Mesothelial cell of epicardium (in vitro differentiated cells): ENCODE results near the gene YLPM1. TPM values are rescaled to one million over a fixed set of nuclear protein-coding genes. Genes with fewer than 3 reads are reported as not detected.
A peak's percentile ranks its signal among the peaks of the same experiment; 100 is the strongest.
"Not testable (repeated sequence)": the region's sequence is repeated elsewhere in the genome, so short reads cannot be mapped to it uniquely, and the experiment has no call there.

Source experiments
- DNase-seq, 2 experiments: peaks; one replicate each; pipeline ENCODE4 v3.0.0; 2021; ENCODE audit warnings: low spot score in 2 of 2; ENCODE audit not compliant: unreplicated experiment in 2 of 2
- H3K27ac Mint-ChIP-seq: 2 replicates; pipeline ENCODE4 v1.8.0; 2021; ENCODE audit warnings: mixed read lengths
- H3K27me3 Mint-ChIP-seq: 2 replicates; pipeline ENCODE4 v1.8.0; 2021; ENCODE audit warnings: low read depth, mixed read lengths
- H3K36me3 Mint-ChIP-seq: 2 replicates; pipeline ENCODE4 v1.8.0; 2021; ENCODE audit warnings: mixed read lengths
- H3K4me1 Mint-ChIP-seq: 2 replicates; pipeline ENCODE4 v1.8.0; 2021; ENCODE audit warnings: mixed read lengths
- H3K4me3 Mint-ChIP-seq: 2 replicates; pipeline ENCODE4 v1.8.0; 2021; ENCODE audit warnings: mild to moderate bottlenecking, moderate library complexity, mixed read lengths
- H3K9me3 Mint-ChIP-seq: 2 replicates; pipeline ENCODE4 v1.8.0; 2021; ENCODE audit warnings: mixed read lengths
- total RNA-seq: library from RNA; stranded (reverse); gene quantifications from 3 replicates; pipeline ENCODE4 v1.2.1, GENCODE V29; 2021
- TF ChIP-seq, protein P1 (sequence below): fragments of 200-600 bp; sonication (generic); IDR thresholded peaks from one replicate; pipeline ENCODE4 v1.5.0; 2021; ENCODE audit warnings: antibody characterized with exemption; ENCODE audit not compliant: unreplicated experiment

The YLPM1 gene
- total RNA-seq, 1 donor from 2014 or later = 135 TPM

GRCh38 chr14:74754157-74754556 lies 9.0 kb upstream of the YLPM1 start:
- Mint-ChIP-seq H3K27me3 (peaks cover 4% of the 10 kb centered on the region), H3K27ac (no peak overlapping the region), H3K4me1 (no peaks in the 10 kb centered on the region), H3K9me3 (peaks cover 16% of the 10 kb centered on the region), H3K36me3 (peaks cover 4% of the 10 kb centered on the region), H3K4me3 (no peak overlapping the region)
- DNase-seq = no peak
- TF ChIP-seq, protein P1, sequence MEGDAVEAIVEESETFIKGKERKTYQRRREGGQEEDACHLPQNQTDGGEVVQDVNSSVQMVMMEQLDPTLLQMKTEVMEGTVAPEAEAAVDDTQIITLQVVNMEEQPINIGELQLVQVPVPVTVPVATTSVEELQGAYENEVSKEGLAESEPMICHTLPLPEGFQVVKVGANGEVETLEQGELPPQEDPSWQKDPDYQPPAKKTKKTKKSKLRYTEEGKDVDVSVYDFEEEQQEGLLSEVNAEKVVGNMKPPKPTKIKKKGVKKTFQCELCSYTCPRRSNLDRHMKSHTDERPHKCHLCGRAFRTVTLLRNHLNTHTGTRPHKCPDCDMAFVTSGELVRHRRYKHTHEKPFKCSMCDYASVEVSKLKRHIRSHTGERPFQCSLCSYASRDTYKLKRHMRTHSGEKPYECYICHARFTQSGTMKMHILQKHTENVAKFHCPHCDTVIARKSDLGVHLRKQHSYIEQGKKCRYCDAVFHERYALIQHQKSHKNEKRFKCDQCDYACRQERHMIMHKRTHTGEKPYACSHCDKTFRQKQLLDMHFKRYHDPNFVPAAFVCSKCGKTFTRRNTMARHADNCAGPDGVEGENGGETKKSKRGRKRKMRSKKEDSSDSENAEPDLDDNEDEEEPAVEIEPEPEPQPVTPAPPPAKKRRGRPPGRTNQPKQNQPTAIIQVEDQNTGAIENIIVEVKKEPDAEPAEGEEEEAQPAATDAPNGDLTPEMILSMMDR = no peak

- no peak for DNase-seq
- Mint-ChIP-seq H3K4me3 (no peak overlapping the region), H3K4me1 (no peaks in the 10 kb centered on the region), H3K36me3 (peaks cover 4% of the 10 kb centered on the region), H3K27me3 (peaks cover 5% of the 10 kb centered on the region), H3K27ac (no peak overlapping the region), H3K9me3 (peaks cover 16% of the 10 kb centered on the region)
- TF ChIP-seq, protein P1 = no peak
These were observed 8.2 kb upstream of the YLPM1 start for GRCh38 chr14:74754899-74755298.

DNA sequence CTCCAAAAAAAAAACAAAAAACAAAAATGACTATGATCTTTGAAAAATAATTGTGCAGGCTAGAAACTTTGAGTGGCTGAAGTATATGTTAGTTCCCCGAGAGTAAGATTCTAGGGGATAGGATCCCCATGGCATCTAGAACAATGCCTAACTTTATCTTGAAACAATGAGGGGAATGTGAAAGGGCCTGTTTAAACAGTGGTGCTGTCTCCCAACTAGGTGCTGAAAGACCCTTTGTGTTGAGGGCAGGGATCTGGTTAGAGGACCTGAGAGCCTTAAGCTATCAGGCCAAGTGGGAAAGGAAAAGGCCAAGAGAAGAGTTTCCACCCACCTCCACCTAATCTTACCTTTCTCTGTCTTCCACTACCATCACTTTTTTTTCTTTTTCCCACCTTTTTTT lies 6.8 kb upstream of the YLPM1 start:
- H3K9me3 Mint-ChIP-seq = peaks cover 16% of the 10 kb centered on the region
- peaks cover 7% of the 10 kb centered on the region for H3K27me3 Mint-ChIP-seq
- H3K36me3 Mint-ChIP-seq = peaks cover 4% of the 10 kb centered on the region
- no peak overlapping the region for H3K27ac Mint-ChIP-seq
- TF ChIP-seq, protein P1 = no peak
- no peaks in the 10 kb centered on the region for H3K4me1 Mint-ChIP-seq
- no peak overlapping the region for H3K4me3 Mint-ChIP-seq
- DNase-seq = no peak

DNA sequence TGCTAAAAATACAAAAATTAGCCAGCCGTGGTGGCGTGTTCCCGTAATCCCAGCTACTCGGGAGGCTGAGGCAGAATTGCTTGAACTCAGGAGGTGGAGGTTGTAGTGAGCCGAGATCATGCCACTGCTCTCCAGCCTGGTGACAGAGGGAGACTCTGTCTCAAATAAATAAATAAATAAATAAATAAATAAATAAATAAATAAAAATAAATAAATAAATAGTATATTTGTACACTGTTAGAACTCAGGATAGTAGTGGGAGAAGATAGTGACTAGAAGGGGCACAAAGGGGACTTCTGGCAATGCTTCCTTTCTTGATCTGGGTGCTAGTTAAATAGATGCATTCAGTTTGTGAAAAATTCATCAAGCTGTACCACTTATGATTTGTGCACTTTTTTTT lies 4.6 kb upstream of the YLPM1 start:
- not testable (repeated sequence) for DNase-seq, H3K9me3 Mint-ChIP-seq, H3K36me3 Mint-ChIP-seq, H3K4me3 Mint-ChIP-seq, H3K27me3 Mint-ChIP-seq, H3K27ac Mint-ChIP-seq, H3K4me1 Mint-ChIP-seq

- peak overlapping the region; percentile 96 for H3K27ac Mint-ChIP-seq
- peaks cover 13% of the 10 kb centered on the region for H3K36me3 Mint-ChIP-seq
- H3K9me3 Mint-ChIP-seq = no peaks in the 10 kb centered on the region
- H3K4me3 Mint-ChIP-seq = peak overlapping the region; percentile 90
- peaks cover 5% of the 10 kb centered on the region for H3K27me3 Mint-ChIP-seq
- DNase-seq = no peak
- TF ChIP-seq, protein P1 = no peak
- H3K4me1 Mint-ChIP-seq = peaks cover 39% of the 10 kb centered on the region
These were observed 851 bp downstream of the YLPM1 start for GRCh38 chr14:74763803-74764531.

DNA sequence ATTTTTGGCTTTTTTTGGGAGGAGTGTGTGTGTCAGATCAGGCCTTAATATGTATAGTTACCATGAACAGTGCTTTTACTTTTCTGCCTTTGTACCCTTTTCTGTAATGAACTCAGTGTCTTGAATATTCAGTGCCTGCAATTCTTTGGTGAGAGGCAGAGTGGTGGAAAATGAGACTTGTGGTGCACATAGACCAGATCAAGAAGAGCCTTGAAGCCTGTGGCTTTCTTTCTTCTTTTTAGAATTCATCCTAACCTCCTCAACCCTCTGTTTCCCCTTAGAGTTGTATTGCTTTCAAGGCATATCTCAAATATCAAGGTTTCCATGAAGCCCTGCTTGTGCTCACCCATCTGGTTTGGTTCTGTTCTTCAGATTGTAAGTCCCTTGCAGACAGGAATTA lies 2.6 kb downstream of the YLPM1 start:
- peak overlapping the region; percentile 90 for H3K4me3 Mint-ChIP-seq
- TF ChIP-seq, protein P1 = no peak
- H3K27me3 Mint-ChIP-seq = no peaks in the 10 kb centered on the region
- H3K36me3 Mint-ChIP-seq = peaks cover 13% of the 10 kb centered on the region
- peaks cover 39% of the 10 kb centered on the region for H3K4me1 Mint-ChIP-seq
- no peak for DNase-seq
- peak overlapping the region; percentile 65 for H3K27ac Mint-ChIP-seq
- H3K9me3 Mint-ChIP-seq = no peaks in the 10 kb centered on the region
